Rectal smooth muscle tissue (tissue), 1 donor: ENCODE measurements around the gene RNPC3.
"Not testable (repeated sequence)": the region's sequence is repeated elsewhere in the genome, so short reads cannot be mapped to it uniquely, and the experiment has no call there.

Source experiments
- H3K27ac ChIP-seq: one replicate; pipeline ENCODE4 v1.7.0; 2013; ENCODE audit warnings: low read depth, low read length, inconsistent platforms
- H3K27me3 ChIP-seq: one replicate; pipeline ENCODE4 v1.7.0; 2013; ENCODE audit warnings: low read length; ENCODE audit not compliant: control insufficient read depth, insufficient read depth
- H3K36me3 ChIP-seq: one replicate; pipeline ENCODE4 v1.7.0; 2013; ENCODE audit warnings: low read length; ENCODE audit not compliant: control insufficient read depth, insufficient read depth
- H3K4me1 ChIP-seq: one replicate; pipeline ENCODE4 v1.7.0; 2013; ENCODE audit warnings: low read length; ENCODE audit not compliant: control insufficient read depth, insufficient read depth
- H3K4me3 ChIP-seq: one replicate; pipeline ENCODE4 v1.7.0; 2013; ENCODE audit warnings: low read length
- H3K9ac ChIP-seq: one replicate; pipeline ENCODE4 v1.7.0; 2013; ENCODE audit warnings: low read length

RNPC3 gene

GRCh38 chr1:103563056-103563455, 37.6 kb downstream of the RNPC3 start:
- Histone ChIP-seq H3K36me3 (no peaks in the 10 kb centered on the region), H3K4me1 (no peaks in the 10 kb centered on the region), H3K9ac (no peak overlapping the region), H3K4me3 (no peak overlapping the region), H3K27me3 (no peaks in the 10 kb centered on the region), H3K27ac (no peak overlapping the region)

- Histone ChIP-seq H3K9ac (no peak overlapping the region), H3K27me3 (no peaks in the 10 kb centered on the region), H3K4me3 (no peak overlapping the region), H3K27ac (no peak overlapping the region), H3K4me1 (no peaks in the 10 kb centered on the region), H3K36me3 (no peaks in the 10 kb centered on the region)
Observed at GRCh38 chr1:103569493-103569892, 44.0 kb downstream of the RNPC3 start.

DNA sequence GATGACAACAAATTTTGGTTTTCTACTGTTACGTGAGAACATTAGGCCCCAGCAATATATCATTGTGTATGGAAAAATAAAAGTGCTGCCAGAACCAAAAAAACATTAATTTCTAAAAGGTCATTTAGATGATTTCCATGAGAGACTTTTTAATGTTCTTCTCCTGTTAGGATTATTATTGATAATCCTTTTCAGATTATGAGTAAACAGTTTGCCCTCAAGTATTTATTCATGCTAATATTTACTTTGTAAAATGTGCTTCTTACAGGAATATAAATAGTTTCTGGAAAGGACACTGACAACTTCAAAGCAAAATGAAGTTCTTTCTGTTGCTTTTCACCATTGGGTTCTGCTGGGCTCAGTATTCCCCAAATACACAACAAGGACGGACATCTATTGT, 45.8 kb downstream of the RNPC3 start, which contains the start of gene AMY2B:
AMY2B (plus strand) TSS at position 301 of the 400 bp plus-strand sequence; CDS start at position 315, 14 bp downstream.
- not testable (repeated sequence) for H3K4me3 ChIP-seq, H3K4me1 ChIP-seq, H3K36me3 ChIP-seq, H3K9ac ChIP-seq, H3K27me3 ChIP-seq, H3K27ac ChIP-seq

- no peak overlapping the region for H3K9ac ChIP-seq
- H3K36me3 ChIP-seq: no peaks in the 10 kb centered on the region
- no peak overlapping the region for H3K4me3 ChIP-seq
- H3K27ac ChIP-seq: no peak overlapping the region
- H3K27me3 ChIP-seq: no peaks in the 10 kb centered on the region
- H3K4me1 ChIP-seq: no peaks in the 10 kb centered on the region
Observed at GRCh38 chr1:103576065-103576464, 50.6 kb downstream of the RNPC3 start.

DNA sequence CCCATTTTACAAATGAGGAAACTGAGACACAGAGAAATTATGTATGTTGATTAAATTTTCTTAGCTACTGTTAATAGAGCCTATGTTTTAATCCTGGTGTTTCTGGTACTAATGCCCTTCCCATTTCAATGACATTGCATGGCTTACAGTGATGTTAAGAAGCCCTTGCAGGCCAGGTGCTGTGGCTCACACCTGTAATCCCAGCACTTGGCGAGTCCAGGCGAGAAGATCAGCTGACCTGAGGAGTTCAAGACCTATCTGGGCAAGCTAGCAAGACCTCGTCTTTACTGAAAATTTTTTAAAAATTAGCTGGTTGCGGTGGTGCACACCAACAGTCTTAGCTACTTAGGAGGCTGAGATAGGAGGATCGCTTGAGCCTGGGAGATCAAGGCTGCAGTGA, 51.3 kb downstream of the RNPC3 start:
- not testable (repeated sequence) for H3K9ac ChIP-seq, H3K36me3 ChIP-seq, H3K27ac ChIP-seq

GRCh38 chr1:103582464-103582863, 57.0 kb downstream of the RNPC3 start:
- Histone ChIP-seq H3K27me3 (no peaks in the 10 kb centered on the region), H3K4me1 (no peaks in the 10 kb centered on the region), H3K4me3 (no peak overlapping the region), H3K36me3 (no peaks in the 10 kb centered on the region), H3K27ac (no peak overlapping the region), H3K9ac (no peak overlapping the region)

More for the DNA sequence above, 51.3 kb downstream of the RNPC3 start:
- not testable (repeated sequence) for H3K4me1 ChIP-seq, H3K27me3 ChIP-seq, H3K4me3 ChIP-seq

DNA sequence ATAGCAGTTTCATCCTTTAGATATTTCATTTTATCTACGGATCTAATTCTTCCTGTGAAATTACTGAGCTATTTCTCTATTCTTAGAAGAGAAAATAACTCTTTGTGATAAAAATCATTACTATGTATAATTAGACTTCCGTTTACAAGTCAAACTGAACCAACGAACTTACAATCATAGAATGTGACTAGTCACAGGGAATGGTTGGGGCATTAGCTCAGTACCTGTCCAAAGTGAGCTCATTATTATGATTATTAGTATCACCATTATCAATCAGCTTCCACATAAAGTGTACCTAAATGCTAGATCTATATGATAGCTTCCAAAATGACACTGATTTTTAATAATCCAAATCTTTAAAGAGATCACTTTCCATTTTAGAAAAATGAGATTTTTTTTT, 58.4 kb downstream of the RNPC3 start:
- H3K9ac ChIP-seq: no peak overlapping the region
- H3K27me3 ChIP-seq: no peaks in the 10 kb centered on the region
- no peaks in the 10 kb centered on the region for H3K36me3 ChIP-seq
- no peak overlapping the region for H3K4me3 ChIP-seq
- no peak overlapping the region for H3K27ac ChIP-seq
- H3K4me1 ChIP-seq: no peaks in the 10 kb centered on the region

- no peaks in the 10 kb centered on the region for H3K36me3 ChIP-seq
- H3K9ac ChIP-seq: no peak overlapping the region
- no peak overlapping the region for H3K27ac ChIP-seq
- H3K27me3 ChIP-seq: no peaks in the 10 kb centered on the region
- H3K4me3 ChIP-seq: no peak overlapping the region
- H3K4me1 ChIP-seq: no peaks in the 10 kb centered on the region
Observed at GRCh38 chr1:103584537-103584936, 59.0 kb downstream of the RNPC3 start.

GRCh38 chr1:103602740-103603139, 77.2 kb downstream of the RNPC3 start:
- H3K4me3 ChIP-seq, H3K36me3 ChIP-seq, H3K9ac ChIP-seq, H3K27ac ChIP-seq, H3K27me3 ChIP-seq, H3K4me1 ChIP-seq: not testable (repeated sequence)
